ENCODE data around the gene PARM1. TPM values are rescaled to one million over a fixed set of nuclear protein-coding genes. Genes with fewer than 3 reads are reported as not detected.

The PARM1 gene
- total and polyA plus RNA-seq, 7 donors, result 21.9 to 107 (median 41.7) TPM

DNA sequence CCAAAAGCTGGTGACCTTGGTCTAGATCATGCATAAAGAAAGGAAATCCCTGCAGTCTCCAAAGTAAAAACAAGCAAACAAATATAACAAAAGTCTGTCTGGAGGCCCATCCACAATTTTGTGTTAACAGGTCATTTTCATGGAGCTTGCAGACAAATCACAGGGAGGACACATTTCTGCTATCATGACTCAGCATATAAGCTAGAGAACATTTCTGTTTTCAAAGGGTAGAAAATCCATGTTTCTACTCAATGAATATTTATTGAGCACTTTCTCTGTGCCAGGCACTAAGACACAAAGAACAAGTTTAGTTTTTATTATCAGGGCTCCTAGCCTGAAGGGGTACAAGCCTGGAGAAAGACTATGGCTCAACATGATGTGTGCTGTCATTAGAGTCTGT, 71.1 kb downstream of the PARM1 start:
- no peak overlapping the region for H3K27ac ChIP-seq

GRCh38 chr4:75004755-75005668, 72.1 kb downstream of the PARM1 start:
- WGBS, 2 donors, result 61 to 69% methylated on average over 9 of the region's 9 CpGs
- intact Hi-C loops (cut with DNase I), result no loop called here
- H3K27ac ChIP-seq, result no peak overlapping the region

More for the DNA sequence above, 71.1 kb downstream of the PARM1 start:
- intact Hi-C loops (cut with DNase I), result no loop called here
- Histone ChIP-seq H3K27me3 (no peaks in the 10 kb centered on the region), H3K4me3 (no peak overlapping the region), H3K4me1 (no peaks in the 10 kb centered on the region), H3K36me3 (no peaks in the 10 kb centered on the region), H3K9me3 (peaks cover 0 to 8% (median 4%) of the 10 kb centered on the region in 4 donors)
- no peak for DNase-seq
- no peak for TF ChIP-seq CTCF (IDR thresholded peaks at IDR 0.05)
- TF ChIP-seq EP300 (IDR thresholded peaks at IDR 0.05), result no peak
- no peak for TF ChIP-seq POLR2A (IDR thresholded peaks at IDR 0.05)
- TF ChIP-seq POLR2AphosphoS5 (IDR thresholded peaks at IDR 0.05), result no peak

GRCh38 chr4:75005727-75006126, 72.8 kb downstream of the PARM1 start:
- TF ChIP-seq POLR2AphosphoS5 (IDR thresholded peaks at IDR 0.05) (no peak), POLR2A (IDR thresholded peaks at IDR 0.05) (no peak), EP300 (IDR thresholded peaks at IDR 0.05) (no peak)
- no peak overlapping the region for H3K4me3 ChIP-seq
- H3K9me3 ChIP-seq, result peaks cover 0 to 8% (median 4%) of the 10 kb centered on the region in 4 donors
- no peak overlapping the region for H3K27ac ChIP-seq
- WGBS, 2 donors, result 85 to 96% methylated on average over 1 of the region's 1 CpG
- no peaks in the 10 kb centered on the region for H3K27me3 ChIP-seq
- no peaks in the 10 kb centered on the region for H3K4me1 ChIP-seq
- no peaks in the 10 kb centered on the region for H3K36me3 ChIP-seq
- no peak for DNase-seq
- intact Hi-C loops (cut with DNase I), result no loop called here

More at GRCh38 chr4:75004755-75005668, 72.1 kb downstream of the PARM1 start:
- Histone ChIP-seq H3K4me3 (no peak overlapping the region), H3K4me1 (no peaks in the 10 kb centered on the region), H3K27me3 (no peaks in the 10 kb centered on the region), H3K9me3 (peaks cover 0 to 8% (median 4%) of the 10 kb centered on the region in 4 donors), H3K36me3 (no peaks in the 10 kb centered on the region)
- no peak for DNase-seq
- TF ChIP-seq POLR2A (IDR thresholded peaks at IDR 0.05), result no peak

DNA sequence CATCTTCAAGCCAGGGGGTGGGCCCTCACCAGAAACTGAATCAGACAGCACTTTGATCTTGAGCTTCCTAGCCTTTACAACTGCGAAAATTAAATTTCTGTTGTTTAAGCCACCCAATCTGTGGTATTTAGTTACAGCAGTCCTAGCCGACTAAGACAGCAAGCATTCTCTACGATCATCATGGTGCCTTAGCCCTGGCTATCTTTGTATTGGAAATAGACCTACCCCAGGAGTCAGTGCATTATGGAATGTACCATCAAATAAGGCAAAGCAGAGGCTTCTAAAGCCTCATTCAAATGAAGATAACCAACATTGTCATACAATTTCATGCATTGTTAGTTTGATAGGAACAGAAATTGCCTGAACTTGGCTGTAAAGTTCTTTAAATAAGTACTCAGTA, 75.0 kb downstream of the PARM1 start:
- 85% methylated on average over 3 of the region's 3 CpGs for WGBS, 2 donors
- intact Hi-C loops (cut with DNase I), result no loop called here
- Histone ChIP-seq H3K27me3 (no peaks in the 10 kb centered on the region), H3K4me3 (no peak overlapping the region), H3K9me3 (peaks cover 0 to 8% (median 4%) of the 10 kb centered on the region in 4 donors), H3K27ac (no peak overlapping the region), H3K4me1 (no peaks in the 10 kb centered on the region), H3K36me3 (peaks cover 0 to 4% (median 0%) of the 10 kb centered on the region in 4 donors)
- no peak for TF ChIP-seq EP300 (IDR thresholded peaks at IDR 0.05)
- no peak for TF ChIP-seq POLR2AphosphoS5 (IDR thresholded peaks at IDR 0.05)
- no peak for TF ChIP-seq CTCF (IDR thresholded peaks at IDR 0.05)
- no peak for DNase-seq

DNA sequence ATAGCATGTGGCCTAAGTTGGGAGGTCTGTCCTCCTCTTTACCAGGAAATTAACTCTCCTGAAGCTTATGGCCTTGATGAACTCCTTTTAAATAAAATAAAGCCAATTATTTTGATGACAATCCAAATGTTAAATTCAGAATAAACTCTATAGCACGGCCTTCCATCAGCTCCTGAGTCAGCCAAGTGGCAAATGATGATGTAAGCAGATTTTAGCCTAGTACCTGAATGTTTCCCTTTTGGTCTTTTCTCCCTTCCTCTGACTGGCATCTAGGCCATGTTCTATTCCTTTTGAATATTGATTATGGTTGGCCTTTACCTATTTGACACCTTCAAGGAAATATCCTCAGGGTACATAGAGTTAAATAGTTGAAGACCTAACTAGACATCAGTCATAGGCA, 76.2 kb downstream of the PARM1 start:
- TF ChIP-seq POLR2AphosphoS5 (IDR thresholded peaks at IDR 0.05) (no peak), POLR2A (IDR thresholded peaks at IDR 0.05) (no peak), EP300 (IDR thresholded peaks at IDR 0.05) (no peak), CTCF (IDR thresholded peaks at IDR 0.05) (no peak)
- Histone ChIP-seq H3K4me1 (no peaks in the 10 kb centered on the region), H3K36me3 (peaks cover 0 to 12% (median 0%) of the 10 kb centered on the region in 4 donors), H3K9me3 (peaks cover 0 to 8% (median 4%) of the 10 kb centered on the region in 4 donors), H3K27ac (no peak overlapping the region), H3K4me3 (no peak overlapping the region), H3K27me3 (no peaks in the 10 kb centered on the region)
- WGBS, 2 donors, result 87 to 92% methylated on average over 1 of the region's 1 CpG
- DNase-seq, result no peak
- intact Hi-C loops (cut with DNase I), result no loop called here
